Vagina (tissue), 2 donors: ENCODE data around the gene FBXO42.
A peak's percentile ranks its signal among the peaks of the same experiment; 100 is the strongest.

Experiments
- CTCF ChIP-seq, 3 experiments: fragments of 450-650 bp in 2 of 3; fragments of 200-600 bp in 1 of 3; sonication (generic) in 1 of 3; IDR thresholded peaks; one replicate each; pipeline ENCODE4 v1.5.1; 2017 to 2019; ENCODE audit warnings: antibody characterized with exemption in 3 of 3, mild to moderate bottlenecking in 2 of 3, moderate library complexity in 2 of 3
- POLR2A ChIP-seq, 2 donors: fragments of 450-650 bp; IDR thresholded peaks; one replicate each; pipeline ENCODE4 v1.6.1; 2017; ENCODE audit warnings: antibody characterized with exemption in 2 of 2, mild to moderate bottlenecking in 2 of 2, moderate library complexity in 2 of 2
- POLR2AphosphoS5 ChIP-seq, 2 donors: sonication (generic); formaldehyde crosslinking; IDR thresholded peaks; one replicate each; pipeline ENCODE4 v1.9.0; 2017; ENCODE audit warnings: antibody characterized with exemption in 2 of 2, mild to moderate bottlenecking in 2 of 2, low read depth in 1 of 2; ENCODE audit not compliant: insufficient read depth in 1 of 2

GRCh38 chr1:16250524-16251251 lies 101.6 kb downstream of the FBXO42 start:
- no peak for TF ChIP-seq CTCF (IDR thresholded peaks at IDR 0.05)
- peak in 1 of 2 donors; percentile 32 for TF ChIP-seq POLR2AphosphoS5 (IDR thresholded peaks at IDR 0.05; ENCODE audit: insufficient read depth in 1 of 2, low read depth in 1 of 2)
- TF ChIP-seq POLR2A (IDR thresholded peaks at IDR 0.05): no peak
